Stimulated activated CD8-positive, alpha-beta memory T cell treated with anti-CD3 and anti-CD28 coated beads, Interleukin-15, amount 100 ng/mL, for 24 hours (primary cell): ENCODE data around the gene GPR108.
"Not testable (repeated sequence)": the region's sequence is repeated elsewhere in the genome, so short reads cannot be mapped to it uniquely, and the experiment has no call there.

Source experiments
- DNase-seq: peaks from one replicate; pipeline ENCODE4 v3.0.0-alpha.2; 2020; ENCODE audit warnings: low read depth

GPR108 gene

GRCh38 chr19:6761053-6761676 lies 23.8 kb upstream of the GPR108 start:
- no peak for DNase-seq

- no peak for DNase-seq
Measured at GRCh38 chr19:6760606-6761005, 23.2 kb upstream of the GPR108 start.

GRCh38 chr19:6754653-6755463 lies 17.5 kb upstream of the GPR108 start:
- DNase-seq = no peak

- no peak for DNase-seq
Measured at GRCh38 chr19:6754136-6754535, 16.8 kb upstream of the GPR108 start.

GRCh38 chr19:6753178-6754031 lies 16.0 kb upstream of the GPR108 start:
- peak; percentile 61 for DNase-seq

GRCh38 chr19:6752256-6753177 lies 15.1 kb upstream of the GPR108 start:
- DNase-seq = no peak

GRCh38 chr19:6751189-6751588 lies 13.8 kb upstream of the GPR108 start:
- no peak for DNase-seq

GRCh38 chr19:6750062-6750461 lies 12.7 kb upstream of the GPR108 start:
- DNase-seq = no peak

GRCh38 chr19:6748543-6748942 lies 11.2 kb upstream of the GPR108 start:
- not testable (repeated sequence) for DNase-seq

- DNase-seq = no peak
Measured at GRCh38 chr19:6745965-6746364, 8.6 kb upstream of the GPR108 start.

- no peak for DNase-seq
Measured at GRCh38 chr19:6744381-6745301, 7.3 kb upstream of the GPR108 start.

- DNase-seq = no peak
Measured at GRCh38 chr19:6743714-6744380, 6.5 kb upstream of the GPR108 start.

- DNase-seq = no peak
Measured at GRCh38 chr19:6743066-6743465, 5.7 kb upstream of the GPR108 start.

GRCh38 chr19:6740589-6741343 lies 3.4 kb upstream of the GPR108 start:
- no peak for DNase-seq

GRCh38 chr19:6739883-6740588 lies 2.7 kb upstream of the GPR108 start:
- no peak for DNase-seq

- DNase-seq = peak; percentile 69
Measured at GRCh38 chr19:6739390-6739882, 2.1 kb upstream of the GPR108 start, which contains the start of gene TRIP10. Gene TRIP10, plus strand, starts transcription at chr19:6739680. Its CDS starts 82 bp downstream, at chr19:6739762.

- DNase-seq = no peak
Measured at GRCh38 chr19:6738787-6739389, 1.5 kb upstream of the GPR108 start.
